Ovary (tissue), 3 donors: ENCODE results near the gene CFAP299.
"Not testable (repeated sequence)": the region's sequence is repeated elsewhere in the genome, so short reads cannot be mapped to it uniquely, and the experiment has no call there.

Experiments
- POLR2A ChIP-seq: fragments of 450-650 bp; IDR thresholded peaks from one replicate; pipeline ENCODE4 v1.6.1; 2017; ENCODE audit warnings: antibody characterized with exemption, mild to moderate bottlenecking, moderate library complexity
- TF ChIP-seq, protein P1 (sequence below), 3 donors: fragments of 450-650 bp in 2 of 3; fragments of 200-600 bp in 1 of 3; IDR thresholded peaks; one replicate each; pipeline versions ENCODE4 v1.5.1 to v1.8.0; 2016 to 2022; ENCODE audit warnings: antibody characterized with exemption in 3 of 3, mild to moderate bottlenecking in 1 of 3
- donor health status: DM: no; HTN: no; CAD: no.

DNA sequence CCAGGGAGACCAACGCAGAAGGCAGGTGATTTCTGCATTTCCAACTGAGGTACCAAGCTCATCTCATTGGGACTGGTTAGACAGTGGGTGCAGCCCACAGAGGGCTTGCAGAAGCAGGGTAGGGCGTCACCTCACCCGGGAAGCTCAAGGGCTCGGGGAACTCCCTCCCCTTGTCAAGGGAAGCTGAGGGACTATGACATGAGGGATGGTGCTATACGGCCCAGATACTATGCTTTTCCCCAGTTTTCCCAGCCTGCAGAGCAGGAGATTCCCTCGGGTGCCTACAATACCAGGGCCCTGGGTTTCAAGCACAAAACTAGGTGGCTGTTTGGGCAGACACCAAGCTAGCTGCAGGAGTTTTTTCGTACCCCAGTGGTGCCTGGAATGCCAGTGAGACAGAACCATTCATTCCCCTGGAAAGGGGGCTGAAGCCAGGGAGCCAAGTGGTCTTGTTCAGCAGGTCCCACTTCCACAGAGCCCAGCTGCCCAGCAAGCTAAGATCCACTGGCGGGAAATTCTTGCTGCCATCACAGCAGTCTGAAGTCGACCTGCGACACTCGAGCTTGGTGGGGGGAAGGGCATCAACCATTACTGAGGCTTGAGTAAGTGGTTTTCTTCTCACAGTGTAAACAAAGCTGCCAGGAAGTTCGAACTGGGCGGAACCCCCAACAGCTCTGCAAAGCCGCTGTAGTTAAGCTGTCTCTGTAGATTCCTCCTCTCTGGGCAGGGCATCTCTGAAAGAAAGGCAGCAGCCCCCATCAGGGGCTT is 103.9 kb downstream of the CFAP299 start:
- TF ChIP-seq POLR2A = not testable (repeated sequence)
- TF ChIP-seq, protein P1, sequence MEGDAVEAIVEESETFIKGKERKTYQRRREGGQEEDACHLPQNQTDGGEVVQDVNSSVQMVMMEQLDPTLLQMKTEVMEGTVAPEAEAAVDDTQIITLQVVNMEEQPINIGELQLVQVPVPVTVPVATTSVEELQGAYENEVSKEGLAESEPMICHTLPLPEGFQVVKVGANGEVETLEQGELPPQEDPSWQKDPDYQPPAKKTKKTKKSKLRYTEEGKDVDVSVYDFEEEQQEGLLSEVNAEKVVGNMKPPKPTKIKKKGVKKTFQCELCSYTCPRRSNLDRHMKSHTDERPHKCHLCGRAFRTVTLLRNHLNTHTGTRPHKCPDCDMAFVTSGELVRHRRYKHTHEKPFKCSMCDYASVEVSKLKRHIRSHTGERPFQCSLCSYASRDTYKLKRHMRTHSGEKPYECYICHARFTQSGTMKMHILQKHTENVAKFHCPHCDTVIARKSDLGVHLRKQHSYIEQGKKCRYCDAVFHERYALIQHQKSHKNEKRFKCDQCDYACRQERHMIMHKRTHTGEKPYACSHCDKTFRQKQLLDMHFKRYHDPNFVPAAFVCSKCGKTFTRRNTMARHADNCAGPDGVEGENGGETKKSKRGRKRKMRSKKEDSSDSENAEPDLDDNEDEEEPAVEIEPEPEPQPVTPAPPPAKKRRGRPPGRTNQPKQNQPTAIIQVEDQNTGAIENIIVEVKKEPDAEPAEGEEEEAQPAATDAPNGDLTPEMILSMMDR (IDR thresholded peaks at IDR 0.05) = not testable (repeated sequence)
